HFFc6 (cell line): ENCODE measurements around the gene MAPKBP1. TPM values are rescaled to one million over a fixed set of nuclear protein-coding genes. Genes with fewer than 3 reads are reported as not detected.

Experiments
- DNase-seq: peaks from one replicate; pipeline ENCODE4 v3.0.0-alpha.2; 2018
- H3K27ac Mint-ChIP-seq: 2 replicates; pipeline ENCODE4 v1.8.0; 2020; ENCODE audit warnings: mild to moderate bottlenecking, mixed read lengths
- H3K27me3 Mint-ChIP-seq: 2 replicates; pipeline ENCODE4 v1.8.0; 2021; ENCODE audit warnings: mild to moderate bottlenecking, moderate library complexity, mixed read lengths; ENCODE audit not compliant: insufficient read depth
- H3K36me3 Mint-ChIP-seq: 2 replicates; pipeline ENCODE4 v1.8.0; 2021; ENCODE audit warnings: low read depth, mixed read lengths
- H3K4me1 Mint-ChIP-seq: 2 replicates; pipeline ENCODE4 v1.8.0; 2020; ENCODE audit warnings: low read depth, mixed read lengths
- H3K4me3 Mint-ChIP-seq: 2 replicates; pipeline ENCODE4 v1.8.0; 2020; ENCODE audit warnings: mild to moderate bottlenecking, moderate library complexity, mixed read lengths
- H3K9me3 Mint-ChIP-seq: 2 replicates; pipeline ENCODE4 v1.8.0; 2020; ENCODE audit warnings: mild to moderate bottlenecking, mixed read lengths
- CTCF ChIP-seq: fragments of 200-600 bp; sonication (generic); IDR thresholded peaks from 2 replicates; pipeline ENCODE4 v1.5.0; 2021; ENCODE audit warnings: antibody characterized with exemption, mild to moderate bottlenecking
- total RNA-seq, 6 experiments: library from RNA; stranded (reverse); fragmentation: NEBNext Ultra II Directional; extraction: Animal tissue kit (Norgen Biotek cat#: 25700); gene quantifications; 2 replicates in 1 of 6; 3 replicates in 5 of 6; pipeline ENCODE4 v1.2.3, GENCODE V29; 2021

MAPKBP1 gene
- total RNA-seq, 6 experiments from 2014 or later = 15.7 to 22.4 (median 18.1) TPM

- Mint-ChIP-seq H3K4me3 (no peak overlapping the region), H3K27me3 (no peaks in the 10 kb centered on the region), H3K36me3 (peaks cover 16% of the 10 kb centered on the region), H3K27ac (no peak overlapping the region; the same call in 1 of the 2 replicates), H3K9me3 (no peaks in the 10 kb centered on the region), H3K4me1 (peaks cover 7% of the 10 kb centered on the region; the same call in 1 of the 2 replicates)
- TF ChIP-seq CTCF = no peak
- DNase-seq = no peak
Observed at GRCh38 chr15:41820791-41821423, 46.6 kb downstream of the MAPKBP1 start.

- H3K27ac Mint-ChIP-seq = no peak overlapping the region
- peaks cover 7% of the 10 kb centered on the region; the same call in 1 of the 2 replicates for H3K4me1 Mint-ChIP-seq
- no peaks in the 10 kb centered on the region for H3K9me3 Mint-ChIP-seq
- H3K4me3 Mint-ChIP-seq = no peak overlapping the region
- H3K36me3 Mint-ChIP-seq = peaks cover 14% of the 10 kb centered on the region; the same call in 1 of the 2 replicates
- no peak for TF ChIP-seq CTCF
- DNase-seq = no peak
- no peaks in the 10 kb centered on the region; the same call in 1 of the 2 replicates for H3K27me3 Mint-ChIP-seq
Observed at GRCh38 chr15:41821831-41822230, 47.5 kb downstream of the MAPKBP1 start.

- Mint-ChIP-seq H3K27me3 (no peaks in the 10 kb centered on the region; the same call in 1 of the 2 replicates), H3K36me3 (peaks cover 14% of the 10 kb centered on the region; the same call in 1 of the 2 replicates), H3K4me3 (no peak overlapping the region), H3K9me3 (no peaks in the 10 kb centered on the region), H3K4me1 (peaks cover 8% of the 10 kb centered on the region), H3K27ac (no peak overlapping the region)
- TF ChIP-seq CTCF = no peak
- DNase-seq = no peak
Observed at GRCh38 chr15:41822471-41822870, 48.2 kb downstream of the MAPKBP1 start.

- TF ChIP-seq CTCF = peak; percentile 36
- peaks cover 14% of the 10 kb centered on the region; the same call in 1 of the 2 replicates for H3K36me3 Mint-ChIP-seq
- H3K27me3 Mint-ChIP-seq = peaks cover 4% of the 10 kb centered on the region; the same call in 1 of the 2 replicates
- H3K9me3 Mint-ChIP-seq = no peaks in the 10 kb centered on the region
- peaks cover 13% of the 10 kb centered on the region for H3K4me1 Mint-ChIP-seq
- H3K27ac Mint-ChIP-seq = no peak overlapping the region
- H3K4me3 Mint-ChIP-seq = no peak overlapping the region
- no peak for DNase-seq
Observed at GRCh38 chr15:41822957-41823356, 48.7 kb downstream of the MAPKBP1 start.

- no peaks in the 10 kb centered on the region for H3K9me3 Mint-ChIP-seq
- H3K4me1 Mint-ChIP-seq = peaks cover 15% of the 10 kb centered on the region
- no peak overlapping the region for H3K4me3 Mint-ChIP-seq
- no peak for TF ChIP-seq CTCF
- DNase-seq = no peak
- no peak overlapping the region for H3K27ac Mint-ChIP-seq
- H3K36me3 Mint-ChIP-seq = peaks cover 14% of the 10 kb centered on the region; the same call in 1 of the 2 replicates
- peaks cover 4% of the 10 kb centered on the region for H3K27me3 Mint-ChIP-seq
Observed at GRCh38 chr15:41823502-41823901, 49.2 kb downstream of the MAPKBP1 start.
